Measurements from ENCODE around the gene XKRX.

XKRX gene

GRCh38 chrX:100944601-100945000 lies 15.9 kb upstream of the XKRX start:
- TF ChIP-seq USF1 (IDR thresholded peaks at IDR 0.05) (no peak), CEBPB (IDR thresholded peaks at IDR 0.05) (no peak), FOXM1 (IDR thresholded peaks at IDR 0.05; ENCODE audit: borderline replicate concordance, low read depth) (no peak), CREB1 (IDR thresholded peaks at IDR 0.05; ENCODE audit: low read depth) (no peak), MAX (IDR thresholded peaks at IDR 0.05) (no peak), EGR1 (IDR thresholded peaks at IDR 0.05) (no peak), RAD21 (IDR thresholded peaks at IDR 0.05; ENCODE audit: low read depth) (no peak), EP300 (IDR thresholded peaks at IDR 0.05; ENCODE audit: borderline replicate concordance) (no peak)

- TF ChIP-seq EGR1 (IDR thresholded peaks at IDR 0.05) (no peak), TAF1 (IDR thresholded peaks at IDR 0.05; ENCODE audit: low read depth) (no peak), NFIC (IDR thresholded peaks at IDR 0.05) (no peak), CREB1 (IDR thresholded peaks at IDR 0.05; ENCODE audit: low read depth) (no peak), TEAD4 (IDR thresholded peaks at IDR 0.05) (no peak), USF1 (IDR thresholded peaks at IDR 0.05) (no peak), FOXM1 (IDR thresholded peaks at IDR 0.05; ENCODE audit: borderline replicate concordance, low read depth) (no peak), RAD21 (IDR thresholded peaks at IDR 0.05; ENCODE audit: low read depth) (no peak), TCF12 (IDR thresholded peaks at IDR 0.05; ENCODE audit: low read depth) (no peak), CEBPB (IDR thresholded peaks at IDR 0.05) (no peak), REST (IDR thresholded peaks at IDR 0.05; ENCODE audit: low read depth) (no peak), EP300 (IDR thresholded peaks at IDR 0.05; ENCODE audit: borderline replicate concordance) (no peak), ZBTB7A (IDR thresholded peaks at IDR 0.05; ENCODE audit: low read depth) (no peak), MAX (IDR thresholded peaks at IDR 0.05) (no peak), YY1 (IDR thresholded peaks at IDR 0.05; ENCODE audit: low read depth) (no peak)
Observed at GRCh38 chrX:100939333-100939732, 10.6 kb upstream of the XKRX start.

GRCh38 chrX:100935767-100936166 lies 7.0 kb upstream of the XKRX start:
- no peak for TF ChIP-seq ZBTB7A (IDR thresholded peaks at IDR 0.05; ENCODE audit: low read depth)
- TF ChIP-seq TAF1 (IDR thresholded peaks at IDR 0.05; ENCODE audit: low read depth): no peak
- TF ChIP-seq TEAD4 (IDR thresholded peaks at IDR 0.05): no peak
- no peak for TF ChIP-seq NFIC (IDR thresholded peaks at IDR 0.05)
- no peak for TF ChIP-seq TCF12 (IDR thresholded peaks at IDR 0.05; ENCODE audit: low read depth)
- TF ChIP-seq USF1 (IDR thresholded peaks at IDR 0.05): no peak
- TF ChIP-seq EP300 (IDR thresholded peaks at IDR 0.05; ENCODE audit: borderline replicate concordance): no peak
- TF ChIP-seq FOXM1 (IDR thresholded peaks at IDR 0.05; ENCODE audit: borderline replicate concordance, low read depth): no peak

GRCh38 chrX:100931925-100932285 lies 3.2 kb upstream of the XKRX start:
- no peak for TF ChIP-seq NFIC (IDR thresholded peaks at IDR 0.05)
- TF ChIP-seq FOXM1 (IDR thresholded peaks at IDR 0.05; ENCODE audit: borderline replicate concordance, low read depth): no peak
- TF ChIP-seq RAD21 (IDR thresholded peaks at IDR 0.05; ENCODE audit: low read depth): no peak
- TF ChIP-seq TAF1 (IDR thresholded peaks at IDR 0.05; ENCODE audit: low read depth): no peak

- no peak for TF ChIP-seq USF1 (IDR thresholded peaks at IDR 0.05)
- no peak for TF ChIP-seq REST (IDR thresholded peaks at IDR 0.05; ENCODE audit: low read depth)
- no peak for TF ChIP-seq CEBPB (IDR thresholded peaks at IDR 0.05)
- no peak for TF ChIP-seq TAF1 (IDR thresholded peaks at IDR 0.05; ENCODE audit: low read depth)
- no peak for TF ChIP-seq CREB1 (IDR thresholded peaks at IDR 0.05; ENCODE audit: low read depth)
- no peak for TF ChIP-seq TEAD4 (IDR thresholded peaks at IDR 0.05)
- TF ChIP-seq MAX (IDR thresholded peaks at IDR 0.05): no peak
- no peak for TF ChIP-seq EGR1 (IDR thresholded peaks at IDR 0.05)
- no peak for TF ChIP-seq YY1 (IDR thresholded peaks at IDR 0.05; ENCODE audit: low read depth)
- no peak for TF ChIP-seq EP300 (IDR thresholded peaks at IDR 0.05; ENCODE audit: borderline replicate concordance)
- no peak for TF ChIP-seq TCF12 (IDR thresholded peaks at IDR 0.05; ENCODE audit: low read depth)
- no peak for TF ChIP-seq FOXM1 (IDR thresholded peaks at IDR 0.05; ENCODE audit: borderline replicate concordance, low read depth)
- TF ChIP-seq ZBTB7A (IDR thresholded peaks at IDR 0.05; ENCODE audit: low read depth): no peak
- TF ChIP-seq RAD21 (IDR thresholded peaks at IDR 0.05; ENCODE audit: low read depth): no peak
- no peak for TF ChIP-seq NFIC (IDR thresholded peaks at IDR 0.05)
Observed at GRCh38 chrX:100931218-100931924, 2.7 kb upstream of the XKRX start.
